IPS-18a (cell line): ENCODE data around the gene ASB2.

Experiments used
- H3K27ac ChIP-seq: one replicate; pipeline ENCODE4 v1.5.1; 2013; ENCODE audit warnings: low read length
- H3K27me3 ChIP-seq: one replicate; pipeline ENCODE4 v1.6.1; 2013; ENCODE audit warnings: mild to moderate bottlenecking, low read length; ENCODE audit not compliant: control insufficient read depth, insufficient read depth
- H3K36me3 ChIP-seq: one replicate; pipeline ENCODE4 v1.6.1; 2013; ENCODE audit warnings: low read depth, low read length; ENCODE audit not compliant: control insufficient read depth
- H3K4me1 ChIP-seq: one replicate; pipeline ENCODE4 v1.6.1; 2013; ENCODE audit warnings: low read depth, low read length; ENCODE audit not compliant: control insufficient read depth
- H3K4me3 ChIP-seq: one replicate; pipeline ENCODE4 v1.5.1; 2013; ENCODE audit warnings: low read length
- H3K9ac ChIP-seq: one replicate; pipeline ENCODE4 v1.6.1; 2013; ENCODE audit warnings: mild to moderate bottlenecking, low read length, moderate library complexity
- H3K9me3 ChIP-seq: one replicate; pipeline ENCODE4 v1.6.1; 2013; ENCODE audit warnings: low read depth, low read length; ENCODE audit not compliant: control insufficient read depth

Gene ASB2

GRCh38 chr14:93915800-93916199 lies 60.6 kb downstream of the ASB2 start:
- H3K27ac ChIP-seq = no peak overlapping the region
- H3K4me3 ChIP-seq = no peak overlapping the region
- no peaks in the 10 kb centered on the region for H3K4me1 ChIP-seq
- no peaks in the 10 kb centered on the region for H3K9me3 ChIP-seq
- no peak overlapping the region for H3K9ac ChIP-seq
- no peaks in the 10 kb centered on the region for H3K27me3 ChIP-seq
- no peaks in the 10 kb centered on the region for H3K36me3 ChIP-seq

- no peaks in the 10 kb centered on the region for H3K9me3 ChIP-seq
- no peaks in the 10 kb centered on the region for H3K36me3 ChIP-seq
- H3K9ac ChIP-seq = no peak overlapping the region
- no peaks in the 10 kb centered on the region for H3K4me1 ChIP-seq
- H3K27me3 ChIP-seq = no peaks in the 10 kb centered on the region
- no peak overlapping the region for H3K4me3 ChIP-seq
- no peak overlapping the region for H3K27ac ChIP-seq
These were observed 61.2 kb downstream of the ASB2 start for GRCh38 chr14:93915070-93915705.

GRCh38 chr14:93914278-93914677 lies 62.1 kb downstream of the ASB2 start:
- no peaks in the 10 kb centered on the region for H3K4me1 ChIP-seq
- no peaks in the 10 kb centered on the region for H3K36me3 ChIP-seq
- H3K4me3 ChIP-seq = no peak overlapping the region
- H3K27ac ChIP-seq = no peak overlapping the region
- H3K27me3 ChIP-seq = no peaks in the 10 kb centered on the region
- no peaks in the 10 kb centered on the region for H3K9me3 ChIP-seq
- H3K9ac ChIP-seq = no peak overlapping the region

- no peak overlapping the region for H3K27ac ChIP-seq
- no peaks in the 10 kb centered on the region for H3K36me3 ChIP-seq
These were observed 63.6 kb downstream of the ASB2 start for GRCh38 chr14:93912782-93913181.

GRCh38 chr14:93911975-93912615 lies 64.3 kb downstream of the ASB2 start:
- H3K36me3 ChIP-seq = no peaks in the 10 kb centered on the region
- no peak overlapping the region for H3K4me3 ChIP-seq
- no peaks in the 10 kb centered on the region for H3K4me1 ChIP-seq
- H3K9ac ChIP-seq = no peak overlapping the region
- H3K27ac ChIP-seq = no peak overlapping the region
- no peaks in the 10 kb centered on the region for H3K27me3 ChIP-seq
- H3K9me3 ChIP-seq = no peaks in the 10 kb centered on the region

More at GRCh38 chr14:93912782-93913181, 63.6 kb downstream of the ASB2 start:
- no peak overlapping the region for H3K9ac ChIP-seq
- H3K4me1 ChIP-seq = no peaks in the 10 kb centered on the region
- H3K4me3 ChIP-seq = no peak overlapping the region
- no peaks in the 10 kb centered on the region for H3K27me3 ChIP-seq
- no peaks in the 10 kb centered on the region for H3K9me3 ChIP-seq

GRCh38 chr14:93909429-93910128 lies 66.8 kb downstream of the ASB2 start:
- Histone ChIP-seq H3K27ac (no peak overlapping the region), H3K36me3 (no peaks in the 10 kb centered on the region)

GRCh38 chr14:93906341-93907329 lies 69.7 kb downstream of the ASB2 start:
- H3K36me3 ChIP-seq = no peaks in the 10 kb centered on the region
- H3K9ac ChIP-seq = no peak overlapping the region
- H3K27me3 ChIP-seq = no peaks in the 10 kb centered on the region
- H3K4me1 ChIP-seq = no peaks in the 10 kb centered on the region
- no peaks in the 10 kb centered on the region for H3K9me3 ChIP-seq
- H3K4me3 ChIP-seq = no peak overlapping the region
- no peak overlapping the region for H3K27ac ChIP-seq

More at GRCh38 chr14:93909429-93910128, 66.8 kb downstream of the ASB2 start:
- no peaks in the 10 kb centered on the region for H3K27me3 ChIP-seq
- no peaks in the 10 kb centered on the region for H3K4me1 ChIP-seq
- no peak overlapping the region for H3K4me3 ChIP-seq
- H3K9ac ChIP-seq = no peak overlapping the region
- H3K9me3 ChIP-seq = no peaks in the 10 kb centered on the region

GRCh38 chr14:93905623-93906022 lies 70.7 kb downstream of the ASB2 start:
- H3K36me3 ChIP-seq = no peaks in the 10 kb centered on the region
- H3K27me3 ChIP-seq = no peaks in the 10 kb centered on the region
- H3K4me1 ChIP-seq = no peaks in the 10 kb centered on the region
- no peak overlapping the region for H3K27ac ChIP-seq
- H3K9ac ChIP-seq = no peak overlapping the region
- H3K9me3 ChIP-seq = no peaks in the 10 kb centered on the region
- no peak overlapping the region for H3K4me3 ChIP-seq

GRCh38 chr14:93903342-93904184 lies 72.8 kb downstream of the ASB2 start:
- no peaks in the 10 kb centered on the region for H3K9me3 ChIP-seq
- H3K9ac ChIP-seq = no peak overlapping the region
- H3K27me3 ChIP-seq = no peaks in the 10 kb centered on the region
- no peak overlapping the region for H3K4me3 ChIP-seq
- H3K27ac ChIP-seq = no peak overlapping the region
- no peaks in the 10 kb centered on the region for H3K36me3 ChIP-seq
- no peaks in the 10 kb centered on the region for H3K4me1 ChIP-seq

GRCh38 chr14:93902619-93903307 lies 73.6 kb downstream of the ASB2 start:
- Histone ChIP-seq H3K27me3 (no peaks in the 10 kb centered on the region), H3K4me1 (no peaks in the 10 kb centered on the region), H3K27ac (no peak overlapping the region)

More at GRCh38 chr14:93902619-93903307, 73.6 kb downstream of the ASB2 start:
- H3K4me3 ChIP-seq = no peak overlapping the region
- no peak overlapping the region for H3K9ac ChIP-seq
- H3K36me3 ChIP-seq = no peaks in the 10 kb centered on the region
- H3K9me3 ChIP-seq = no peaks in the 10 kb centered on the region
